PFSK-1 (cell line): ENCODE results near the gene SIMC1.

Experiments
- FOXP2 ChIP-seq: optimal IDR thresholded peaks from 2 replicates; pipeline ENCODE3; 2011; ENCODE audit warnings: borderline replicate concordance, control low read depth, inconsistent platforms; ENCODE audit not compliant: insufficient read depth; ENCODE audit errors: extremely low read length, extremely low read depth
- POLR2AphosphoS5 ChIP-seq: IDR thresholded peaks from 2 replicates; pipeline ENCODE4 v1.6.1; 2012; ENCODE audit warnings: low read depth, mild to moderate bottlenecking, control low read depth, low read length, moderate library complexity
- REST ChIP-seq, 2 experiments: IDR thresholded peaks; 2 replicates each; pipeline versions ENCODE4 v1.6.1 to v1.8.0; 2011 to 2012; ENCODE audit warnings: low read depth in 2 of 2, low read length in 2 of 2, control low read depth in 1 of 2, inconsistent platforms in 1 of 2, mild to moderate bottlenecking in 1 of 2, moderate library complexity in 1 of 2; ENCODE audit not compliant: insufficient read depth in 1 of 2
- SIN3A ChIP-seq: IDR thresholded peaks from 2 replicates; pipeline ENCODE4 v1.6.1; 2012; ENCODE audit warnings: mild to moderate bottlenecking, low read length, moderate library complexity, borderline replicate concordance; ENCODE audit not compliant: insufficient read depth
- TAF1 ChIP-seq: IDR thresholded peaks from 2 replicates; pipeline ENCODE4 v1.6.1; 2012; ENCODE audit warnings: low read length, control low read depth, borderline replicate concordance; ENCODE audit not compliant: insufficient read depth

The SIMC1 gene

GRCh38 chr5:176369934-176370711 is 131.9 kb downstream of the SIMC1 start:
- TF ChIP-seq FOXP2, result no peak
- TF ChIP-seq TAF1, result no peak
- no peak for TF ChIP-seq SIN3A
- TF ChIP-seq POLR2AphosphoS5, result no peak
- TF ChIP-seq REST (IDR thresholded peaks at IDR 0.05; ENCODE audit: insufficient read depth in 1 of 2, low read depth in 2 of 2, low read length in 2 of 2), result no peak

- no peak for TF ChIP-seq TAF1
- no peak for TF ChIP-seq FOXP2
- no peak for TF ChIP-seq POLR2AphosphoS5
- no peak for TF ChIP-seq REST (IDR thresholded peaks at IDR 0.05; ENCODE audit: insufficient read depth in 1 of 2, low read depth in 2 of 2, low read length in 2 of 2)
- TF ChIP-seq SIN3A, result no peak
Measured at GRCh38 chr5:176371621-176372539, 133.7 kb downstream of the SIMC1 start.

- TF ChIP-seq POLR2AphosphoS5, result no peak
- no peak for TF ChIP-seq TAF1
- no peak for TF ChIP-seq FOXP2
- TF ChIP-seq SIN3A, result no peak
- TF ChIP-seq REST (IDR thresholded peaks at IDR 0.05; ENCODE audit: insufficient read depth in 1 of 2, low read depth in 2 of 2, low read length in 2 of 2), result no peak
Measured at GRCh38 chr5:176373100-176373818, 135.0 kb downstream of the SIMC1 start.

GRCh38 chr5:176379881-176380280 is 141.7 kb downstream of the SIMC1 start:
- TF ChIP-seq REST (IDR thresholded peaks at IDR 0.05; ENCODE audit: insufficient read depth in 1 of 2, low read depth in 2 of 2, low read length in 2 of 2), result no peak
- no peak for TF ChIP-seq TAF1
- no peak for TF ChIP-seq SIN3A
- no peak for TF ChIP-seq POLR2AphosphoS5
- no peak for TF ChIP-seq FOXP2
